Measurements from ENCODE around the gene NHLRC2. TPM values are rescaled to one million over a fixed set of nuclear protein-coding genes. Genes with fewer than 3 reads are reported as not detected.

NHLRC2 gene
- total and polyA plus RNA-seq, 2 donors (not counting 1 experiment from before 2014, with no cell fraction given) = 5.7 to 59.8 TPM

GRCh38 chr10:113924664-113925063 is 70.2 kb downstream of the NHLRC2 start:
- Mint-ChIP-seq H3K27ac (no peak overlapping the region), H3K4me1 (no peaks in the 10 kb centered on the region), H3K27me3 (peaks cover 21% of the 10 kb centered on the region), H3K9me3 (ENCODE audit: insufficient read depth) (peaks cover 5% of the 10 kb centered on the region), H3K4me3 (no peak overlapping the region)
- intact Hi-C loops (cut with micrococcal nuclease) = no loop called here
- DNase-seq (no peak), ATAC-seq (ENCODE audit: low read depth) (no peak)
- TF ChIP-seq CTCF (IDR thresholded peaks at IDR 0.05) (no peak), EZH2 (IDR thresholded peaks at IDR 0.05; ENCODE audit: borderline replicate concordance, insufficient read depth, low read depth, low read length, poor library complexity, severe bottlenecking) (no peak)
- no peak overlapping the region for H3K4me3 ChIP-seq (ENCODE audit: control extremely low read depth in 1 of 5, extremely low read depth in 1 of 5, insufficient read depth in 1 of 5, low read depth in 2 of 5, low read length in 4 of 5)
- no peak overlapping the region for H3K9ac ChIP-seq (ENCODE audit: low read length)
- no peak overlapping the region for H3K4me2 ChIP-seq (replicated peaks; ENCODE audit: low read depth, low read length, poor library complexity, severe bottlenecking)
- no peaks in the 10 kb centered on the region for H4K20me1 ChIP-seq (ENCODE audit: control insufficient read depth, insufficient read depth, low read length, poor library complexity, severe bottlenecking)
- no peak overlapping the region for H2AFZ ChIP-seq (ENCODE audit: insufficient read depth, low read depth, low read length, poor library complexity, severe bottlenecking)
- H3K9me3 ChIP-seq (ENCODE audit: control extremely low read depth in 1 of 3, control insufficient read depth in 2 of 3, insufficient read depth in 1 of 3, low read length in 2 of 3) = peaks cover 0 to 5% (median 0%) of the 10 kb centered on the region in 3 donors
- H3K79me2 ChIP-seq (ENCODE audit: control insufficient read depth, insufficient read depth, low read length) = no peaks in the 10 kb centered on the region
- H3K27ac ChIP-seq (ENCODE audit: low read length in 2 of 2) = no peak overlapping the region
- H3K4me1 ChIP-seq (ENCODE audit: control insufficient read depth in 2 of 2, insufficient read depth in 2 of 2, low read length in 2 of 2) = no peaks in the 10 kb centered on the region
- H3K36me3 ChIP-seq (replicated peaks in 1 of 2; ENCODE audit: control extremely low read depth in 1 of 2, control insufficient read depth in 1 of 2, extremely low read depth in 1 of 2, insufficient read depth in 2 of 2, low read length in 1 of 2) = no peaks in the 10 kb centered on the region
- POLR2A ChIA-PET = no interaction called here
- CTCF ChIA-PET = no interaction called here
- WGBS (ENCODE audit: insufficient coverage) = no CpG with 5 or more reads among the region's 4 CpGs
- peaks cover 0 to 4% (median 0%) of the 10 kb centered on the region in 4 experiments for H3K27me3 ChIP-seq (replicated peaks in 1 of 4; ENCODE audit: control extremely low read depth in 1 of 4, control insufficient read depth in 3 of 4, insufficient read depth in 4 of 4, low read length in 3 of 4)

GRCh38 chr10:113927440-113927839 is 73.0 kb downstream of the NHLRC2 start:
- no peak overlapping the region for H3K4me2 ChIP-seq (replicated peaks; ENCODE audit: low read depth, low read length, poor library complexity, severe bottlenecking)
- DNase-seq (no peak), ATAC-seq (ENCODE audit: low read depth) (no peak)
- Mint-ChIP-seq H3K9me3 (ENCODE audit: insufficient read depth) (peaks cover 5% of the 10 kb centered on the region), H3K4me1 (no peaks in the 10 kb centered on the region), H3K27ac (no peak overlapping the region), H3K4me3 (no peak overlapping the region), H3K27me3 (peaks cover 26% of the 10 kb centered on the region)
- no peak overlapping the region for H2AFZ ChIP-seq (ENCODE audit: insufficient read depth, low read depth, low read length, poor library complexity, severe bottlenecking)
- peaks cover 0 to 4% (median 0%) of the 10 kb centered on the region in 4 experiments for H3K27me3 ChIP-seq (replicated peaks in 1 of 4; ENCODE audit: control extremely low read depth in 1 of 4, control insufficient read depth in 3 of 4, insufficient read depth in 4 of 4, low read length in 3 of 4)
- ChIA-PET CTCF (no interaction called here), POLR2A (no interaction called here)
- H3K36me3 ChIP-seq (replicated peaks in 1 of 2; ENCODE audit: control extremely low read depth in 1 of 2, control insufficient read depth in 1 of 2, extremely low read depth in 1 of 2, insufficient read depth in 2 of 2, low read length in 1 of 2) = no peaks in the 10 kb centered on the region
- H3K79me2 ChIP-seq (ENCODE audit: control insufficient read depth, insufficient read depth, low read length) = no peaks in the 10 kb centered on the region
- H3K9me3 ChIP-seq (ENCODE audit: control extremely low read depth in 1 of 3, control insufficient read depth in 2 of 3, insufficient read depth in 1 of 3, low read length in 2 of 3) = peaks cover 0 to 5% (median 0%) of the 10 kb centered on the region in 3 donors
- no peak overlapping the region for H3K9ac ChIP-seq (ENCODE audit: low read length)
- H4K20me1 ChIP-seq (ENCODE audit: control insufficient read depth, insufficient read depth, low read length, poor library complexity, severe bottlenecking) = no peaks in the 10 kb centered on the region
- TF ChIP-seq EZH2 (IDR thresholded peaks at IDR 0.05; ENCODE audit: borderline replicate concordance, insufficient read depth, low read depth, low read length, poor library complexity, severe bottlenecking) (no peak), CTCF (IDR thresholded peaks at IDR 0.05) (no peak)
- 93% methylated on average over 3 of the region's 5 CpGs for WGBS (ENCODE audit: insufficient coverage)
- no peak overlapping the region for H3K4me3 ChIP-seq (ENCODE audit: control extremely low read depth in 1 of 5, extremely low read depth in 1 of 5, insufficient read depth in 1 of 5, low read depth in 2 of 5, low read length in 4 of 5)
- intact Hi-C loops (cut with micrococcal nuclease) = no loop called here
- no peak overlapping the region for H3K27ac ChIP-seq (ENCODE audit: low read length in 2 of 2)
- H3K4me1 ChIP-seq (ENCODE audit: control insufficient read depth in 2 of 2, insufficient read depth in 2 of 2, low read length in 2 of 2) = no peaks in the 10 kb centered on the region

All from B cell (primary cell).